ENCODE data around the gene UBE3B.

The UBE3B gene

GRCh38 chr12:109567967-109568366, 90.5 kb downstream of the UBE3B start:
- no peak for TF ChIP-seq CTCF (conservative IDR thresholded peaks at IDR 0.05; ENCODE audit: low read length)
- DNase-seq (ENCODE audit: low read depth) = no peak
- H3K4me3 ChIP-seq (ENCODE audit: low read length) = no peak overlapping the region

DNA sequence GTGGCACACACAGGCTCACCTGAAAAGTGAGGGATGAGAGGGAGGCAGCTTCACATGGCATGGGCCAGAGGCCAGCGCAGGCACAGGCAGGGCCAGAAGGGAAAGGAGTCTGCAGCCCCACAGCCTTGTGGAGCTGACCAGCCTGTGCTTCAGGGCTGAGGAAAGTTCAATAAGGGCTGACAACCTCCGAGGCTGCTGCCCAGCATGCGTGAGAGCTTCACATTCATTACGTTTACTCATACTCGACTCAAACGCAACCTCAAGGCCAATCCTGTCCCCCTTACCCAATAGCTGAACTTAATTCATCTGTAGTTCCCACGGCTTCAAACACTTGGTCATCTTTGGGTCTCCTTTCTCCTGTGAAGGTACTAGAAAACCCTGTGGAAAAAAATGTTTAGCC, 91.1 kb downstream of the UBE3B start:
- DNase-seq (ENCODE audit: low read depth) = no peak
- H3K4me3 ChIP-seq (ENCODE audit: low read length) = no peak overlapping the region
- no peak for TF ChIP-seq CTCF (conservative IDR thresholded peaks at IDR 0.05; ENCODE audit: low read length)

- no peak overlapping the region for H3K4me3 ChIP-seq (ENCODE audit: low read length)
- no peak for DNase-seq (ENCODE audit: low read depth)
Observed at GRCh38 chr12:109571773-109572505, 94.5 kb downstream of the UBE3B start.

GRCh38 chr12:109572506-109572845, 95.0 kb downstream of the UBE3B start:
- H3K4me3 ChIP-seq (ENCODE audit: low read length) = no peak overlapping the region; the same call in 1 of the 2 replicates
- DNase-seq (ENCODE audit: low read depth) = no peak
- TF ChIP-seq CTCF (conservative IDR thresholded peaks at IDR 0.05; ENCODE audit: low read length) = no peak

More at GRCh38 chr12:109571773-109572505, 94.5 kb downstream of the UBE3B start:
- no peak for TF ChIP-seq CTCF (conservative IDR thresholded peaks at IDR 0.05; ENCODE audit: low read length)

GRCh38 chr12:109573029-109573913, 95.8 kb downstream of the UBE3B start, which contains the start of the genes MMAB and MVK:
Gene MMAB (minus strand): TSS chr12:109573504. CDS start chr12:109573480, 24 bp downstream.
Gene MVK (plus strand): TSS chr12:109573794. CDS start chr12:109574823, 1,029 bp downstream.
- H3K4me3 ChIP-seq (ENCODE audit: low read length) = peak within 1 kb of the TSS; percentile 92
- no peak for TF ChIP-seq CTCF (conservative IDR thresholded peaks at IDR 0.05; ENCODE audit: low read length)
- peak; percentile 98 for DNase-seq (ENCODE audit: low read depth)

- DNase-seq (ENCODE audit: low read depth) = no peak
- TF ChIP-seq CTCF (conservative IDR thresholded peaks at IDR 0.05; ENCODE audit: low read length) = no peak
- peak overlapping the region; percentile 92 for H3K4me3 ChIP-seq (ENCODE audit: low read length)
Observed at GRCh38 chr12:109573914-109574244, 96.4 kb downstream of the UBE3B start.

All from AG10803 (cell line).